ENCODE measurements around the gene RALGAPA2.
A peak's percentile ranks its signal among the peaks of the same experiment; 100 is the strongest.

The RALGAPA2 gene

GRCh38 chr20:20720158-20720557 lies 7.7 kb upstream of the RALGAPA2 start:
- no peak for DNase-seq

DNA sequence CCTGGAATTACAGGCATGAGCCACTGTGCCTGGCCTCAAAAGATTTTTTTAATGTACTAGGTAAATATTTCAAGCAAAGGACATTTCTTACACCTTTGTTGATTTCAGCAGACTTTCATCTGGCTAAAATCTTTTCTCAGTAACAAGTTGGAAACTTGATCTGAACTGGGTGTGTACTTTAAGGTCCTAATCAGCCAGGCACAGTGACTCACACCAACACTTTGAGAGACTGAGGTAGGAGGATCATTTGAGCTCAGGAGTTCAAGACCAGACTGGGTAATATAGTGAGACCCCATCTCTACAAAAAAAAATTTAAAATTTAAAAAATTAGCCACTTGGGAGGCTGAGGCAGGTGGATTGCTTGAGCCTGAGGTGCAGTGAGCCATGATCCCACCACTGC lies 7.0 kb upstream of the RALGAPA2 start:
- no peak for DNase-seq

GRCh38 chr20:20713244-20713765 lies 861 bp upstream of the RALGAPA2 start:
- DNase-seq: no peak

- DNase-seq: no peak
Measured at GRCh38 chr20:20712004-20712473, 405 bp downstream of the RALGAPA2 start.

DNA sequence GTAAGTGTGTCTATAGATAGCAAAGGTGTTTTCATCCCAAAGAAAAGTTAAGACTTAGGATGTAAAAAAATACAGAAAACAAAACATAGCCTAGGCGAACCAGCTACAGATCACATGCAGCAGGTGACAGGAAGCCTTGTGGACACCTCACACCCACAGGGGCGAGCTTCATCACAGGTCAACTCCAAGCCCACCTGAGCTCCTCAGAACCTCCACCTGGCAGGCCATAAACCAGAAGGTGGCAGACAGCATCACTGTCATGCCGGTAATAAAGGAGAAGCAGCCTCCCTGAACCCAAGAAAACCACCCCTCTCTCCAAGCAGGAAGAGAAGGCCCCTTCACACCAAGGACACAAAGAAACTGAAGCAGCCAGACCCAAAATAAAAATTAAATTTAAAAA lies 1.0 kb downstream of the RALGAPA2 start:
- DNase-seq: no peak

DNA sequence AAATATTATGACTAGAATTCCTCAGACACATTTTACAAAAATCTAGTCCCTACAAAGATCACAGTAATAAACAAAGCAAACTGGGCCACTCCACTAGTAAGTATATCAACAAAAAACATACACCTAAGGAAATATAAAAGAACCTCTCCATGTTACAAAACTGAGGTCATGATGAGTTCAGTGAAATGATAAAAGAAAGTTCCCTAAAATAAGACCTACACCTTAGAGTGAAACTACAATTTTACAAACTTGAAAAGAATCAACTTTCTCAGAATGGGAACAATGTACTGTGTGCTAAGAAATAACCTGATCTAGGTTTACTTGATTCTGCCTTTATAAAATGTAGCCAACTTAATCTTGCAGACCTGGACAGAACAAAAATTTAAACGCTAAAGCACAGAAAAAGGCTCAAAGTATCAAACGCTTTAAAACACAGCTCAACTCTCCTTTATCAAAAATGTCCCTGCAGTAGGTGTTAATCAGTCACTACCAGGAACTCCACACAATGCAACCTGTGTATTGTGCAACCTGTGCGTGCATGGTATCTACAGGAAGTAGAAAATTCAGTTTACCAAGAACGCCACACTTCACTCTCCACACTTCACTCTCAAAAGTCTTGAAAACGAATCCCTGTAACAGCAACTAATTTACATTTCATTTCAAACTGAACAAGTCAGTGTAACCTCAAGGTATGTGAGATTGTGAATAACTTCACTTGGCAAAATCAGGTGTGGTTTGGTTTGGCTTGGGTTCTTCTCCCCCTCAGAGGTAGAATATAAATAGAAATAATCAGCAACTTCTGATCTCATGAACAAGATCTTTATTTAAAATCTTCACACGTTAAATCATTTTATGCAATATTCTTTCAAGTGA lies 1.8 kb downstream of the RALGAPA2 start:
- no peak for DNase-seq

- no peak for DNase-seq
Measured at GRCh38 chr20:20709887-20710286, 2.6 kb downstream of the RALGAPA2 start.

GRCh38 chr20:20706285-20706684 lies 6.2 kb downstream of the RALGAPA2 start:
- no peak for DNase-seq

- no peak for DNase-seq
Measured at GRCh38 chr20:20702330-20703245, 9.9 kb downstream of the RALGAPA2 start.

- no peak for DNase-seq
Measured at GRCh38 chr20:20699917-20700316, 12.5 kb downstream of the RALGAPA2 start.

- no peak for DNase-seq
Measured at GRCh38 chr20:20699144-20699543, 13.3 kb downstream of the RALGAPA2 start.

- DNase-seq: no peak
Measured at GRCh38 chr20:20697325-20697845, 15.1 kb downstream of the RALGAPA2 start.

DNA sequence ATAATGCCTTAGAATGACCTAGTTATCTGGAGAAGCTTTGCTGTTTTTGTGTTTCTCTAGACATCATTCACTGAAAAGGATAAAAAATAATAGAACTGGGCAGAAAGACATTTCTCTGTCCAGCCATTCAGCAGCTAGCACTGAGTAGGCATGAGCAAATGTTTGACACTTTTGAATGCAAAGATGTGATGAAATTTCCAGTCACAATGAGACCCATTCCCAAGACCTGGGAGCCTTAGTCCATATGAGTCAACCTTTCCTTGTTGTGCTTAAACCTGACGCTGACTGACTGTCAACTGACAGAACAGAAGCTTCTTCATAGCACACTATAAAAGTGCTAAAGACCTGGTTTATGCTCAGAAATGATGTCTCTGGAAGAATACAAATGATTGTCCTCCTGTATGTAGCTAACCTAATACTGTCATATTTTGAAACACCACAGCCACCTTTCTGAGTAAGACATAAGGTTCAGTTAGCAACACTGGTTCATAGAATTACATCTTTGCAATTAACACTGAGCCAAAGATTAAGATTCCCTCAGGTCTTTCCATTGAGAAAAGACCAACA lies 17.1 kb downstream of the RALGAPA2 start:
- DNase-seq: no peak

GRCh38 chr20:20694591-20694990 lies 17.9 kb downstream of the RALGAPA2 start:
- no peak for DNase-seq

GRCh38 chr20:20692587-20692986 lies 19.9 kb downstream of the RALGAPA2 start:
- no peak for DNase-seq

DNA sequence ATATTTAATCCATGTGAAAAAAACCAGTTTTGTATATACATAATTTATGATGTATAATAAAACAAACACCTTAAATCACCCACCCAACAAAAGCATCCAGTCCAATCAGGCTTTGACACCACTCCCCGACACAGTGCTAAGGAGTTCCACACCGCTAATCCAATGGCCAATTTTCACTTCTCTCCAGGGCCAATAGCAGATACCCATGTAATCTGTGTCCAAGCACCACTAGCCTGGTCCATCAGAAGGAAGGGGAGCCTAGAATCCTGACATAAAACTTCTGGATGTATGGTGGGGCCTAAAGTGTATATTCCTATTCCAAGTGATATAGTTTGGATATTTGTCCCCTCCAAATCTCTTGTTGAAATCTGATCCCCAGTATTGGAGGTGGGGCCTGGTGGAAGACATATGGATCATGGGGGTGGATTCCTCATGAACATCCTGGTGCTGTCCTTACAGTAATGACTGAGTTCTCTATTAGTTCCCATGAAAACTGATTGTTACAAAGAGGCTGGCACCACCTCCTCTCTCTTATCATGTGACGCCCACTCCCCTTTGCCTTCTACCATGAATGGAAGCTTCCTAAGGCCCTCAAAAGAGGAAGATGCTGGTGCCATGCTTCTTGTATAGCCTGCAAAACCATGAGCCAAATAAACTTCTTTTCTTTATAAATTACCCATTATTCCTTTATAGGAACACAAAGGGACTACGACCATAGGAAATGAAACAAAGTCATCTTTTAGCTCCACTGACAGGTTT lies 20.8 kb downstream of the RALGAPA2 start:
- no peak for DNase-seq

DNA sequence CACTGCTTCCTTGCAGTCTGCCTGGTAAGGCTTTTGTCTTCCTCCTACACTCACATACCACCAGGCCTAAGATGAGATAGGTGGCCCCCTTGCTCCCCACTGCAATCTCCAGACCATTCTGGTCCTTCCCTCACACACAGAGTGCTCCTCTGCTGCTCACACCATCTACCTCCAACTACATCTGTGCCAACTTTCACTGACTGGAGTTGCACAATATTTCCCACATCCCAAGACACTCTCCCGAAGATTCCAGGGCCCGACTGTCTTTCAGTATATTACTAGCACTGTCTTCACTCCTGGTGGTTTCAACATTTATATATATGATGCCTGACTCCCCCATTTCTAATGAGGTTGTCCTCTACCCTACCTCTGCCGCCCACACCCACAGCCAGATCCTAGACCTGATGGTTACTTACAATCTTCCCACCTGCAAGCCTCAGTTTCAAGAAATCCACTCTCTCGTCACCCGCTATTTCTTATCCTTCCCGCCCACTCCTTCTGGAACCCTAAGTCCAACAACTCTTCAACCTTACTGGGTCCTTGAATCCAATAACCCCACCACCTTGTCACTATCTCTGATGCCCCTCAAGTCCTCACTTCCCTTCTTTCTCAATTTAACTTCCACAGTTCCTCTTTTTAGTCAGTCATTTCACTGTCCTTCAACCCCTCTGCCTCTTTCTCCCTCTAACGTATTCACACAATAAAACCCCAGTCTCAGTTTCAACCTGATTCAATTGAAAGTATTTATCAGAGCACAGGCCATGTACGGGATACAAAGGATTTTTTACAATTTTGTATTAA lies 21.6 kb downstream of the RALGAPA2 start:
- DNase-seq: no peak

- no peak for DNase-seq
Measured at GRCh38 chr20:20687319-20687718, 25.1 kb downstream of the RALGAPA2 start.

DNA sequence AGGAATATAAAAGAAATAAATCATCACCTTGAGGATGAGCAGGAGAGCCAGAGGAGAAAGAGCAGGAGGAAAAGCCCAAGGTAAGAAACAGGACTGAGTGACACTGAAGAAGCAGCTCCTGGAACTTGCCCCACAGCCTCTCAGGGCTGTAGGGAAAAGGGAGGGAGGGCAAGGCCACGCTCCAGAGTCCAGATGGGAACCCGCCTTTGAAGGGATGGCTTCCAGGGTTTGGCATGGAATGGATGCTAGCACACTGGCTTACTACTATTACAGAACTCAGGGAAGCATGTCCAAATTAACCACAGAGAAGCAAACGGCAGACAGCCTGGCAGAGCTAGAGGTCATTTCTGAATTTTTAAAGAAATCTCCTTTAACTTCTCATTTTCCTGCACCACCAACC lies 26.8 kb downstream of the RALGAPA2 start:
- peak; percentile 41 for DNase-seq

- no peak for DNase-seq
Measured at GRCh38 chr20:20683481-20684321, 28.7 kb downstream of the RALGAPA2 start.
